ENCODE measurements around the gene ST6GALNAC1.

ST6GALNAC1 gene

DNA sequence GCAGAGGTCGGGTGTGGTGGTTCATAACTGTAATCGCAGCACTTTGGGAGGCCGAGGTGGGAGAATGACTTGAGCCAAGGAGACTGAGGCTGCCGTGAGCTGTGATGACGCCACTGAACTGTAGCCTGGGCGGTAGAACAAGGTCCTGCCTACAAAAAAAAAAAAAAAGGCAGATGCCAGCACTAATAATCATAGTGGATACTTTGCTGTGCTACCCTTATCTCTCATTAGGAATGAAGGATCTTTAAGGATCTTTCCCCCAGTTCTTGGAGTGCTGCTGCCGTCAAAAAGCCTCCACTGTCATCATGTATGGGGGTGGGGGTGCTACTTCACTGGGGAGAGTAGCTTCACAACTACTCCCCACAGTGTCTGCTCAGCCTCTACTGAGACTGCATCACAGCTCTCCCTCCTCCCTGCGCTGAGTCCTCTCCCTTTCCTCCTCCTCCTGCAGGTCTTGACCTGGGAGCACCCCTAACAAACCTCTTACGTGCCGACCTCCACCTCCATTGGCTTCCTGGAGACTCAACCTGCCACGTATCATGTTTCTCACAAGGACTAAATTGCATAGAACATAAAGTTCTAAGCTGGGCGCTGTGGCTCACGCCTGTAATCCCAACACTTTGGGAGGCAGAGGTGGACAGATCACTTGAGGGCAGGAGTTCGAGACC is 24.4 kb upstream of the ST6GALNAC1 start:
- H3K27ac ChIP-seq, result no peak overlapping the region
- TF ChIP-seq ZFX (IDR thresholded peaks at IDR 0.05), result no peak
- no peak for TF ChIP-seq CTCF (conservative IDR thresholded peaks at IDR 0.05)

GRCh38 chr17:76667491-76667755 is 23.9 kb upstream of the ST6GALNAC1 start:
- H3K27ac ChIP-seq, result no peak overlapping the region

GRCh38 chr17:76660656-76661042 is 17.1 kb upstream of the ST6GALNAC1 start:
- TF ChIP-seq ZFX (IDR thresholded peaks at IDR 0.05), result no peak
- H3K27ac ChIP-seq, result peak overlapping the region; percentile 97

More at GRCh38 chr17:76667491-76667755, 23.9 kb upstream of the ST6GALNAC1 start:
- TF ChIP-seq CTCF (conservative IDR thresholded peaks at IDR 0.05), result no peak
- TF ChIP-seq ZFX (IDR thresholded peaks at IDR 0.05), result no peak

DNA sequence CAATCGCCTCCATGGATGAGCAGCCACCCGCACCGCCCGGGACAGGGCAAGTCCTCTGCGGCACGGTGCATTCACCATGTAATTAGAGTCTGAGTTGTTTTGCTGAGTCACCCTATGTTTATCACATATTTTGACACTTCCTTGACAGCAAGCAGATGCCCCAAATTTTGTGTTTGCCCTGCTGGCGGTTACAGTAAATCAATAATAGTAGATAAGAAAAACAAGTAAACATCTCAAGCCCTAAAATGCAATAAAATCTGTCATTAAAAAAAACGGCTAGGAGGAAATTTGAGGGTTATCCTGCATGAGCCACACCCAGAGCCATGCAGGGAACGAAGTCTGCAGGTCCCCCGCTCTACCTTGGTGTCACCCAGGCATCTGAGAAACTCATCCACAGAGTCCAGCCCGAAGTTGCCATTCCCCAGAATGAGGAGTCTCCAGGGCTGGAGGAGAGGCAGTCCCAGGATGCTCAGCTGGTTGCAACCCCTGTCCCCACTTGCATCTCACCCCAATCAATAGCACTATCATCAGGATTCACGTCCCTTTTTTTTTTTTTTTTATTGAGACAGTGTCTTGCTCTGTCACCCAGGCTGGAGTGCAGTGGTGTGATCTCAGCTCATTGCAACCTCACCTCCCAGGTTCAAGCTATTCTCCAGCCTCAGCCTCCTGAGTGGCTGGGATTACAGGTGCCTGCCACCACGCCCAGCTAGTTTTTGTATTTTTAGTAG is 16.5 kb upstream of the ST6GALNAC1 start:
- no peak for TF ChIP-seq CTCF (conservative IDR thresholded peaks at IDR 0.05)
- no peak for TF ChIP-seq ZFX (IDR thresholded peaks at IDR 0.05)
- peak overlapping the region; percentile 97 for H3K27ac ChIP-seq

GRCh38 chr17:76658242-76658662 is 14.7 kb upstream of the ST6GALNAC1 start:
- no peak for TF ChIP-seq ZFX (IDR thresholded peaks at IDR 0.05)
- no peak for TF ChIP-seq CTCF (conservative IDR thresholded peaks at IDR 0.05)
- H3K27ac ChIP-seq, result peak overlapping the region; percentile 97

DNA sequence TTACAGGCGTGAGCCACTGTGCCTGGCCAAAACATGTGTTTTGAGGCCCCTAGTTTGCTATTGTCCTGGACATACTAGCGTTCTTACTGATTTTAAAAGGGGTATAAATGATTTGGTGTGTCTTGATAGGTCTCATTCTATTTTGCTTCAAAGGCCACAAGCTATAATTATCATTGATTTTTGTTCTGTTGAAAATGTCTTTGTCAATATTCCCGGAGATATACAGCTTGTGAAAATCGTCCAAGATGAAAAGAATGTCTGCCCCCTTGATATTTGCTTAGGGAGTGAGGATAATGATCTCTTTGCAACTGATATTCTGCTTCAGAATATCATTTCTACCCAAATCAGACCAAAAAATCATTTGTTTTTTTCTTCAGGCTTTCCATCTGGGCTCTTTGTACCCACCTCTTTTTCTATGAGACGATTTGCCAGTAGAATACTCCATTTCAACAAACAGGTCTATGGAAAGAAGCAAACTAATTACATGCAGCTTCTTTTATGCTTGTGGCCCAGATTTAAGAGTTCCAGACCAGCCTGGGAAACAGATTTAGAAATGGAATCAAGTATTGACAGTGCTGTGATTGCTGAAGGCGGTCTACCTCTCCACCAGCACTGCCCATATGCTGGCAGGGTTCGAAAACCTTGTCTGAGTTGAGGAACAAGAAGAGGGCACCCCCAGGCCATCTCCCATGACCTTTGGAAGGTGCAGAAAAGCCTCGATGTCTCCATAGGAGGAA is 14.1 kb upstream of the ST6GALNAC1 start:
- H3K27ac ChIP-seq, result peak overlapping the region; percentile 97
- TF ChIP-seq ZFX (IDR thresholded peaks at IDR 0.05) (no peak), CTCF (conservative IDR thresholded peaks at IDR 0.05) (no peak)

DNA sequence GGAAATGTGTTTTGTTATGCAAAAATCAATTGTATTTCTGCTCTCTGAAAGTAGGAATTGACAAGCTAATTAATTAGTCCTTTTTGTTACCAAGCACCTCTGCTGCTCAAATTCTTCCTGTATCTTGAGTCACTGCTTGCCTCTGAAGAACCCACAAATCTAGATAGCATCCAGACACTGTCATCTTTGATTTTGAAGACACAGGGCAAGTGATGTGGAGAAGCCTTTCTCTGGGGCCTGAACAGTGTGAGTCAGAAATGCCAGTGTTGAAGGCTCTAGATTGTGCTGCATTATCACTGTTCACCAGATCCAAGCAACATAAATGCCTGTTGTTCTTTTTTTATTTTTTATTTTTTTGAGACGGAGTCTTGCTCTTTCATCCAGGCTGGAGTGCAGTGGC is 10.9 kb upstream of the ST6GALNAC1 start:
- TF ChIP-seq ZFX (IDR thresholded peaks at IDR 0.05) (no peak), CTCF (conservative IDR thresholded peaks at IDR 0.05) (no peak)

More for the DNA sequence above, 10.9 kb upstream of the ST6GALNAC1 start:
- H3K27ac ChIP-seq, result no peak overlapping the region

Measured in C4-2B (cell line).